ENCODE measurements around the gene TRIO. TPM values are rescaled to one million over a fixed set of nuclear protein-coding genes. Genes with fewer than 3 reads are reported as not detected.

Gene TRIO
- total and polyA plus RNA-seq, 2 donors (not counting 1 experiment from before 2014, with no cell fraction given) = 134 to 281 TPM

GRCh38 chr5:14488709-14489108 lies 345.6 kb downstream of the TRIO start:
- Histone ChIP-seq H3K4me1 (ENCODE audit: control insufficient read depth, extremely low read depth, insufficient read depth, low read length) (peaks cover 2% of the 10 kb centered on the region), H3K27ac (ENCODE audit: insufficient read depth, low read length) (no peak overlapping the region), H3K79me2 (ENCODE audit: control insufficient read depth, insufficient read depth, low read length) (peaks cover 8% of the 10 kb centered on the region), H3K4me2 (ENCODE audit: extremely low read depth, insufficient read depth, low read length) (no peak overlapping the region), H2AFZ (ENCODE audit: low read length) (no peak overlapping the region), H3K9ac (ENCODE audit: insufficient read depth, low read length) (no peak overlapping the region), H3K27me3 (ENCODE audit: control insufficient read depth, insufficient read depth, low read length) (no peaks in the 10 kb centered on the region), H3K4me3 (replicated peaks in 1 of 4; ENCODE audit: control extremely low read depth in 1 of 4, insufficient read depth in 1 of 4, low read depth in 3 of 4, low read length in 4 of 4) (no peak overlapping the region), H4K20me1 (ENCODE audit: control insufficient read depth, extremely low read depth, insufficient read depth, low read length) (no peaks in the 10 kb centered on the region), H3K36me3 (ENCODE audit: control insufficient read depth, insufficient read depth, low read length) (peaks cover 50% of the 10 kb centered on the region), H3K9me3 (ENCODE audit: control insufficient read depth, insufficient read depth, low read depth, low read length) (no peaks in the 10 kb centered on the region)
- no peak for DNase-seq (ENCODE audit: low read depth in 2 of 2)
- TF ChIP-seq CTCF (conservative IDR thresholded peaks at IDR 0.05 in 1 of 2, IDR thresholded peaks at IDR 0.05 in 1 of 2; ENCODE audit: low read depth in 1 of 2, low read length in 2 of 2) (no peak), EZH2 (IDR thresholded peaks at IDR 0.05; ENCODE audit: low read length, missing control alignments) (no peak)

GRCh38 chr5:14489643-14490042 lies 346.5 kb downstream of the TRIO start:
- peak in 1 of 2 donors; percentile 5 for DNase-seq (ENCODE audit: low read depth in 2 of 2)
- peaks cover 2% of the 10 kb centered on the region for H3K4me1 ChIP-seq (ENCODE audit: control insufficient read depth, extremely low read depth, insufficient read depth, low read length)
- peaks cover 8% of the 10 kb centered on the region for H3K79me2 ChIP-seq (ENCODE audit: control insufficient read depth, insufficient read depth, low read length)
- peaks cover 47% of the 10 kb centered on the region for H3K36me3 ChIP-seq (ENCODE audit: control insufficient read depth, insufficient read depth, low read length)
- no peaks in the 10 kb centered on the region for H3K9me3 ChIP-seq (ENCODE audit: control insufficient read depth, insufficient read depth, low read depth, low read length)
- H2AFZ ChIP-seq (ENCODE audit: low read length) = no peak overlapping the region
- H3K27me3 ChIP-seq (ENCODE audit: control insufficient read depth, insufficient read depth, low read length) = no peaks in the 10 kb centered on the region
- TF ChIP-seq EZH2 (IDR thresholded peaks at IDR 0.05; ENCODE audit: low read length, missing control alignments) = no peak
- TF ChIP-seq CTCF (conservative IDR thresholded peaks at IDR 0.05 in 1 of 2, IDR thresholded peaks at IDR 0.05 in 1 of 2; ENCODE audit: low read depth in 1 of 2, low read length in 2 of 2) = no peak
- H3K27ac ChIP-seq (ENCODE audit: insufficient read depth, low read length) = no peak overlapping the region
- no peak overlapping the region for H3K9ac ChIP-seq (ENCODE audit: insufficient read depth, low read length)
- H4K20me1 ChIP-seq (ENCODE audit: control insufficient read depth, extremely low read depth, insufficient read depth, low read length) = no peaks in the 10 kb centered on the region
- no peak overlapping the region for H3K4me2 ChIP-seq (ENCODE audit: extremely low read depth, insufficient read depth, low read length)
- H3K4me3 ChIP-seq (replicated peaks in 1 of 4; ENCODE audit: control extremely low read depth in 1 of 4, insufficient read depth in 1 of 4, low read depth in 3 of 4, low read length in 4 of 4) = no peak overlapping the region

GRCh38 chr5:14490309-14490711 lies 347.2 kb downstream of the TRIO start:
- no peak for TF ChIP-seq EZH2 (IDR thresholded peaks at IDR 0.05; ENCODE audit: low read length, missing control alignments)
- no peak for TF ChIP-seq CTCF (conservative IDR thresholded peaks at IDR 0.05 in 1 of 2, IDR thresholded peaks at IDR 0.05 in 1 of 2; ENCODE audit: low read depth in 1 of 2, low read length in 2 of 2)
- Histone ChIP-seq H3K4me1 (ENCODE audit: control insufficient read depth, extremely low read depth, insufficient read depth, low read length) (peaks cover 2% of the 10 kb centered on the region), H2AFZ (ENCODE audit: low read length) (no peak overlapping the region), H3K36me3 (ENCODE audit: control insufficient read depth, insufficient read depth, low read length) (peaks cover 45% of the 10 kb centered on the region), H3K4me2 (ENCODE audit: extremely low read depth, insufficient read depth, low read length) (no peak overlapping the region), H4K20me1 (ENCODE audit: control insufficient read depth, extremely low read depth, insufficient read depth, low read length) (no peaks in the 10 kb centered on the region), H3K79me2 (ENCODE audit: control insufficient read depth, insufficient read depth, low read length) (peaks cover 8% of the 10 kb centered on the region), H3K4me3 (replicated peaks in 1 of 4; ENCODE audit: control extremely low read depth in 1 of 4, insufficient read depth in 1 of 4, low read depth in 3 of 4, low read length in 4 of 4) (no peak overlapping the region), H3K27ac (ENCODE audit: insufficient read depth, low read length) (no peak overlapping the region), H3K27me3 (ENCODE audit: control insufficient read depth, insufficient read depth, low read length) (no peaks in the 10 kb centered on the region), H3K9me3 (ENCODE audit: control insufficient read depth, insufficient read depth, low read depth, low read length) (no peaks in the 10 kb centered on the region), H3K9ac (ENCODE audit: insufficient read depth, low read length) (no peak overlapping the region)
- DNase-seq (ENCODE audit: low read depth in 2 of 2) = peak in 1 of 2 donors; percentile 14
